H1 (cell line): ENCODE measurements around the gene KLK6. TPM values are rescaled to one million over a fixed set of nuclear protein-coding genes. Genes with fewer than 3 reads are reported as not detected.
A peak's percentile ranks its signal among the peaks of the same experiment; 100 is the strongest.

Source experiments
- CTCF ChIA-PET: fragments of 300-600 bp; sonication (Branson Sonifier 250); formaldehyde crosslinking; loops from one replicate; lab custom pipeline; 2021; ENCODE audit not compliant: partially characterized antibody; lab: Charles Lee
- POLR2A ChIA-PET: fragments of 300-600 bp; sonication (Branson Sonifier 250); formaldehyde crosslinking; loops from one replicate; lab custom pipeline; 2021; ENCODE audit warnings: inconsistent platforms; ENCODE audit not compliant: partially characterized antibody; lab: Charles Lee
- DNase-seq, 2 experiments: peaks; one replicate each; pipeline versions ENCODE4 v3.0.0 to v3.0.0-alpha.2; 2010 to 2022; ENCODE audit warnings: low spot score in 2 of 2, low read depth in 1 of 2, mixed read lengths in 1 of 2
- FAIRE-seq: peaks from 2 replicates; lab custom pipeline; 2011; peaks lifted over from hg19 to GRCh38; lab: Jason Lieb, UNC
- H2AFZ ChIP-seq: 2 replicates; pipeline ENCODE4 v1.8.1; 2012; ENCODE audit warnings: low read length, inconsistent platforms
- H2AK5ac ChIP-seq: 2 replicates; pipeline ENCODE4 v1.6.1; 2013; ENCODE audit warnings: low read depth, low read length
- H2BK120ac ChIP-seq: replicated peaks from 2 replicates; pipeline ENCODE3; 2013; ENCODE audit warnings: low read depth, low read length, inconsistent platforms
- H2BK12ac ChIP-seq: 2 replicates; pipeline ENCODE4 v1.6.1; 2013; ENCODE audit warnings: low read depth, low read length
- H2BK15ac ChIP-seq: 2 replicates; pipeline ENCODE4 v1.6.1; 2013; ENCODE audit warnings: low read length
- H2BK20ac ChIP-seq: 2 replicates; pipeline ENCODE4 v1.6.1; 2013; ENCODE audit warnings: low read length
- H2BK5ac ChIP-seq: 2 replicates; pipeline ENCODE4 v1.6.1; 2013; ENCODE audit warnings: low read depth, low read length
- H3K14ac ChIP-seq: 2 replicates; pipeline ENCODE4 v1.6.1; 2013; ENCODE audit warnings: inconsistent platforms; ENCODE audit not compliant: insufficient read length
- H3K18ac ChIP-seq: 2 replicates; pipeline ENCODE4 v1.6.1; 2013; ENCODE audit warnings: low read length; ENCODE audit errors: extremely low read depth
- H3K23ac ChIP-seq: 2 replicates; pipeline ENCODE4 v1.6.1; 2013; ENCODE audit warnings: inconsistent platforms; ENCODE audit not compliant: insufficient read length
- H3K23me2 ChIP-seq: 2 replicates; pipeline ENCODE4 v1.6.1; 2013; ENCODE audit warnings: low read depth, low read length
- H3K27ac ChIP-seq: 2 replicates; pipeline ENCODE4 v1.6.1; 2011; ENCODE audit warnings: low read depth, low read length, inconsistent platforms
- H3K27me3 ChIP-seq, 4 experiments: replicated peaks in 1 of 4; 1 replicate in 1 of 4; 2 replicates in 3 of 4; pipeline versions ENCODE4 v1.6.1 to v1.8.1; 2011 to 2013; ENCODE audit warnings: low read length in 3 of 4, mild to moderate bottlenecking in 3 of 4, inconsistent platforms in 2 of 4, mixed read lengths in 2 of 4, moderate library complexity in 1 of 4; ENCODE audit not compliant: control insufficient read depth in 3 of 4, insufficient read depth in 3 of 4; ENCODE audit errors: extremely low read depth in 1 of 4
- H3K36me3 ChIP-seq, 4 experiments: 2 replicates each; pipeline versions ENCODE4 v1.6.1 to v1.8.1; 2011 to 2013; ENCODE audit warnings: mild to moderate bottlenecking in 4 of 4, low read length in 3 of 4, moderate library complexity in 2 of 4, control low read depth in 1 of 4, inconsistent platforms in 1 of 4; ENCODE audit not compliant: insufficient read depth in 4 of 4, control insufficient read depth in 2 of 4
- H3K4ac ChIP-seq: replicated peaks from 2 replicates; pipeline ENCODE3; 2013; ENCODE audit warnings: low read length, low read depth, mixed read lengths, inconsistent platforms; ENCODE audit not compliant: insufficient read length
- H3K4me1 ChIP-seq, 4 experiments: replicated peaks in 1 of 4; 1 replicate in 1 of 4; 2 replicates in 3 of 4; pipeline versions ENCODE4 v1.6.1 to v1.8.1; 2011 to 2013; ENCODE audit warnings: low read length in 3 of 4, inconsistent platforms in 2 of 4, mixed read lengths in 1 of 4; ENCODE audit not compliant: insufficient read depth in 4 of 4, control insufficient read depth in 3 of 4
- H3K4me2 ChIP-seq, 2 experiments: 2 replicates each; pipeline versions ENCODE4 v1.6.1 to v1.8.1; 2011 to 2013; ENCODE audit warnings: low read depth in 2 of 2, low read length in 2 of 2, control low read depth in 1 of 2, inconsistent platforms in 1 of 2, mild to moderate bottlenecking in 1 of 2; ENCODE audit not compliant: insufficient read depth in 1 of 2
- H3K4me3 ChIP-seq, 4 experiments: fragments of 200-600, 300-600 bp in 1 of 4; sonication (generic), shearing (Covaris generic), sonication (Bioruptor Twin) in 1 of 4; 2 replicates each; pipeline versions ENCODE4 v1.5.1 to v1.8.1; 2011 to 2016; ENCODE audit warnings: low read length in 4 of 4, low read depth in 3 of 4, control low read depth in 2 of 4, inconsistent platforms in 2 of 4, mild to moderate bottlenecking in 2 of 4, mixed read lengths in 1 of 4, moderate library complexity in 1 of 4; ENCODE audit not compliant: insufficient read depth in 2 of 4; ENCODE audit errors: extremely low read depth in 1 of 4
- H3K56ac ChIP-seq: replicated peaks from 2 replicates; pipeline ENCODE3; 2013; ENCODE audit warnings: low read depth, mild to moderate bottlenecking, mixed read lengths, low read length, inconsistent platforms; ENCODE audit not compliant: insufficient read length
- H3K79me1 ChIP-seq: 2 replicates; pipeline ENCODE4 v1.6.1; 2013; ENCODE audit warnings: low read depth, low read length, control low read depth
- H3K79me2 ChIP-seq, 2 experiments: 2 replicates each; pipeline versions ENCODE4 v1.6.1 to v1.8.1; 2012 to 2013; ENCODE audit warnings: low read length in 2 of 2, mild to moderate bottlenecking in 2 of 2, inconsistent platforms in 1 of 2; ENCODE audit not compliant: insufficient read depth in 2 of 2, control insufficient read depth in 1 of 2
- H3K9ac ChIP-seq, 4 experiments: replicated peaks in 1 of 4; 1 replicate in 1 of 4; 2 replicates in 3 of 4; pipeline versions ENCODE4 v1.6.1 to v1.8.1; 2011 to 2013; ENCODE audit warnings: low read depth in 3 of 4, low read length in 3 of 4, control low read depth in 2 of 4, mild to moderate bottlenecking in 2 of 4, moderate library complexity in 2 of 4, inconsistent platforms in 1 of 4; ENCODE audit errors: extremely low read depth in 1 of 4
- H3K9me3 ChIP-seq, 2 experiments: 2 replicates each; pipeline versions ENCODE4 v1.6.1 to v1.8.1; 2012 to 2013; ENCODE audit warnings: mild to moderate bottlenecking in 2 of 2, moderate library complexity in 2 of 2, control low read depth in 1 of 2, inconsistent platforms in 1 of 2, low read depth in 1 of 2, low read length in 1 of 2, mixed read lengths in 1 of 2; ENCODE audit not compliant: insufficient read depth in 2 of 2
- H4K20me1 ChIP-seq, 2 experiments: replicated peaks in 1 of 2; 2 replicates each; pipeline versions ENCODE3 to v1.8.1; 2011 to 2013; ENCODE audit warnings: inconsistent platforms in 2 of 2, low read length in 2 of 2, mild to moderate bottlenecking in 1 of 2; ENCODE audit not compliant: insufficient read depth in 2 of 2, control insufficient read depth in 1 of 2
- H4K5ac ChIP-seq: 2 replicates; pipeline ENCODE4 v1.6.1; 2013; ENCODE audit warnings: low read length, low read depth, mixed read lengths, inconsistent platforms; ENCODE audit not compliant: insufficient read length
- H4K8ac ChIP-seq: 2 replicates; pipeline ENCODE4 v1.8.0; 2013; ENCODE audit warnings: mild to moderate bottlenecking, moderate library complexity, low read length, inconsistent platforms; ENCODE audit not compliant: insufficient read depth; ENCODE audit errors: extremely low read depth
- H4K91ac ChIP-seq: replicated peaks from 2 replicates; pipeline ENCODE3; 2013; ENCODE audit warnings: low read length, mixed read lengths, inconsistent platforms; ENCODE audit not compliant: insufficient read length
- BACH1 ChIP-seq: IDR thresholded peaks from 2 replicates; pipeline ENCODE4 v1.6.1; 2012; ENCODE audit warnings: low read length, improper control_type of control experiment
- BCL11A ChIP-seq, 2 experiments: IDR thresholded peaks; one replicate each; pipeline ENCODE4 v1.6.1; 2011; ENCODE audit warnings: low read depth in 2 of 2, low read length in 2 of 2, mild to moderate bottlenecking in 2 of 2
- BRCA1 ChIP-seq: IDR thresholded peaks from 2 replicates; pipeline ENCODE4 v1.6.1; 2012; ENCODE audit warnings: low read depth, low read length, improper control_type of control experiment
- CHD1 ChIP-seq: IDR thresholded peaks from 2 replicates; pipeline ENCODE4 v1.6.1; 2012; ENCODE audit warnings: low read depth, low read length, improper control_type of control experiment
- CTBP2 ChIP-seq: IDR thresholded peaks from 2 replicates; pipeline ENCODE4 v1.7.0; 2011; ENCODE audit warnings: borderline replicate concordance, mild to moderate bottlenecking, moderate library complexity, mixed read lengths, low read length; ENCODE audit not compliant: insufficient read depth, insufficient read length
- CTCF ChIP-seq, 3 experiments: IDR thresholded peaks; 1 replicate in 2 of 3; 2 replicates in 1 of 3; pipeline versions ENCODE4 v1.5.1 to v1.6.1; 2011; ENCODE audit warnings: low read length in 3 of 3, mild to moderate bottlenecking in 3 of 3, inconsistent platforms in 2 of 3, low read depth in 1 of 3, moderate library complexity in 1 of 3; ENCODE audit not compliant: insufficient read depth in 1 of 3; ENCODE audit errors: control extremely low read depth in 1 of 3
- FOSL1 ChIP-seq: IDR thresholded peaks from 2 replicates; pipeline ENCODE4 v1.6.1; 2011; ENCODE audit warnings: mild to moderate bottlenecking, low read depth, low read length, moderate library complexity; ENCODE audit not compliant: insufficient read depth
- NRF1 ChIP-seq: IDR thresholded peaks from 2 replicates; pipeline ENCODE4 v1.6.1; 2011; ENCODE audit warnings: mild to moderate bottlenecking, low read depth, low read length, improper control_type of control experiment
- POLR2A ChIP-seq, 2 experiments: IDR thresholded peaks; 1 replicate in 1 of 2; 2 replicates in 1 of 2; pipeline ENCODE4 v1.6.1; 2011; ENCODE audit warnings: low read depth in 2 of 2, low read length in 2 of 2, mild to moderate bottlenecking in 2 of 2; ENCODE audit errors: control extremely low read depth in 1 of 2
- POLR2AphosphoS5 ChIP-seq: IDR thresholded peaks from 2 replicates; pipeline ENCODE4 v1.6.1; 2011; ENCODE audit warnings: low read depth, low read length
- ZNF274 ChIP-seq: IDR thresholded peaks from 2 replicates; pipeline ENCODE4 v1.7.0; 2012; ENCODE audit warnings: low read length, borderline replicate concordance; ENCODE audit errors: extremely low read depth
- WGBS, 2 experiments: shearing (Covaris generic) in 1 of 2; methylation state at CpG; one replicate each; pipeline versions ENCODE4 v1.1.6 to v1.1.7; 2013 to 2015; ENCODE audit warnings: low lambda C conversion rate in 2 of 2, mixed read lengths in 2 of 2, inconsistent platforms in 1 of 2, low coverage in 1 of 2, missing lambda C conversion rate in 1 of 2; ENCODE audit not compliant: insufficient replicate concordance in 2 of 2, insufficient coverage in 1 of 2, insufficient read length in 1 of 2; ENCODE audit errors: extremely low coverage in 1 of 2, missing lambda C conversion rate in 1 of 2; 5-methylcytosine and 5-hydroxymethylcytosine counted together
- polyA plus RNA-seq, 7 experiments: library from polyadenylated mRNA; depleted of rRNA in 3 of 7; stranded (reverse) in 5 of 7; unstranded in 2 of 7; fragments of >200 nt in 5 of 7; fragments of 200-250 nt in 2 of 7; gene quantifications; 1 replicate in 5 of 7; 2 replicates in 1 of 7; 4 replicates in 1 of 7; pipeline versions ENCODE4 v1.2.1 to v1.2.3, GENCODE V29; 2011 to 2013; ENCODE audit warnings: missing spikeins in 2 of 7, mixed read lengths in 2 of 7
- total RNA-seq: library from RNA; stranded (reverse); fragmentation: NEBNext Ultra II Directional; extraction: Animal tissue kit (Norgen Biotek cat#: 25700); gene quantifications from 2 replicates; pipeline ENCODE4 v1.2.1, GENCODE V29; 2021

KLK6 gene
- total and polyA plus RNA-seq, 2 of the 8 experiments (the other 6 are each of a cell fraction or from before 2014, with no cell fraction given): 0.69 to 3.2 TPM

GRCh38 chr19:50957587-50957986 is 11.8 kb downstream of the KLK6 start:
- Histone ChIP-seq H2BK5ac (no peak overlapping the region), H2AFZ (no peak overlapping the region), H3K27ac (no peak overlapping the region), H3K9me3 (no peaks in the 10 kb centered on the region), H4K91ac (no peak overlapping the region), H2BK120ac (no peak overlapping the region), H4K5ac (no peak overlapping the region), H3K23me2 (no peaks in the 10 kb centered on the region; the same call in 1 of the 2 replicates), H3K14ac (no peak overlapping the region), H4K20me1 (no peaks in the 10 kb centered on the region), H3K18ac (no peak overlapping the region), H3K4me2 (no peak overlapping the region), H4K8ac (no peak overlapping the region; the same call in 1 of the 2 replicates), H3K23ac (no peak overlapping the region), H3K4ac (no peak overlapping the region), H2BK15ac (no peak overlapping the region), H3K4me1 (peaks cover 0 to 7% (median 3%) of the 10 kb centered on the region in 4 experiments; a peak in 6 of 7 replicates), H3K4me3 (no peak overlapping the region), H2AK5ac (peak overlapping the region; percentile 75; the same call in 1 of the 2 replicates), H2BK12ac (0 out of 2 replicates have a peak overlapping the region, but pooled peaks have one; percentile 27), H3K79me2 (no peaks in the 10 kb centered on the region), H3K79me1 (no peaks in the 10 kb centered on the region), H2BK20ac (no peak overlapping the region), H3K36me3 (no peaks in the 10 kb centered on the region), H3K56ac (no peak overlapping the region), H3K9ac (no peak overlapping the region), H3K27me3 (no peaks in the 10 kb centered on the region)
- 80% methylated on average over 8 of the region's 8 CpGs; no CpG with 5 or more reads in 1 of the 2 experiments for WGBS, 2 experiments
- CTCF ChIA-PET: interaction anchor here (1.2 kb wide), 1 partner anchor 63 kb away, joined by 3 read pairs; no protein-coding TSS in a partner anchor
- FAIRE-seq (no peak), DNase-seq (no peak)
- POLR2A ChIA-PET: no interaction called here
- TF ChIP-seq CTCF (IDR thresholded peaks at IDR 0.05; ENCODE audit: control extremely low read depth in 1 of 3, insufficient read depth in 1 of 3, low read depth in 1 of 3, low read length in 3 of 3) (no peak), CHD1 (no peak), BRCA1 (no peak), FOSL1 (no peak), CTBP2 (no peak), ZNF274 (no peak), BACH1 (no peak), BCL11A (IDR thresholded peaks at IDR 0.05; ENCODE audit: low read depth in 2 of 2, low read length in 2 of 2) (no peak), POLR2A (IDR thresholded peaks at IDR 0.05; ENCODE audit: control extremely low read depth in 1 of 2, low read depth in 2 of 2, low read length in 2 of 2) (no peak), POLR2AphosphoS5 (no peak), NRF1 (no peak)
